ENCODE measurements around the gene THAP12. TPM values are rescaled to one million over a fixed set of nuclear protein-coding genes. Genes with fewer than 3 reads are reported as not detected.

THAP12 gene
- total and polyA plus RNA-seq, 2 experiments from 2014 or later: 20.1 to 36.0 TPM

- Mint-ChIP-seq H3K27ac (no peak overlapping the region), H3K9me3 (no peaks in the 10 kb centered on the region), H3K4me1 (no peaks in the 10 kb centered on the region; the same call in 2 of the 3 replicates), H3K36me3 (ENCODE audit: low read depth) (peaks cover 51% of the 10 kb centered on the region), H3K4me3 (no peak overlapping the region), H3K27me3 (ENCODE audit: insufficient read depth, low read depth, poor library complexity) (peaks cover 4% of the 10 kb centered on the region)
- DNase-seq (ENCODE audit: low spot score) (no peak), ATAC-seq (no peak)
- TF ChIP-seq ZNF462 (CRISPR knock-in tag; IDR thresholded peaks at IDR 0.05) (no peak), CREB1 (CRISPR knock-in tag; IDR thresholded peaks at IDR 0.05; ENCODE audit: low read depth) (no peak), REST (IDR thresholded peaks at IDR 0.05; ENCODE audit: unreplicated experiment) (no peak), JUNB (IDR thresholded peaks at IDR 0.05; ENCODE audit: unreplicated experiment) (no peak), EZH2phosphoT487 (IDR thresholded peaks at IDR 0.05; ENCODE audit: unreplicated experiment) (no peak), EZH2 (IDR thresholded peaks at IDR 0.05; ENCODE audit: low read depth, unreplicated experiment) (no peak), ZNF114 (CRISPR knock-in tag; IDR thresholded peaks at IDR 0.05) (no peak), CTCF (conservative IDR thresholded peaks at IDR 0.05; ENCODE audit: low read depth in 2 of 2) (no peak), NANOG (IDR thresholded peaks at IDR 0.05; ENCODE audit: borderline replicate concordance) (no peak), STAT1 (IDR thresholded peaks at IDR 0.05; ENCODE audit: unreplicated experiment) (no peak), ZNF331 (CRISPR knock-in tag; IDR thresholded peaks at IDR 0.05; ENCODE audit: low read depth) (no peak), ETS1 (IDR thresholded peaks at IDR 0.05) (no peak), POLR2AphosphoS5 (IDR thresholded peaks at IDR 0.05; ENCODE audit: low read depth) (no peak)
- Histone ChIP-seq H2AFZ (no peak overlapping the region), H3K4me2 (no peak overlapping the region), H4K20me1 (replicated peaks; ENCODE audit: insufficient read depth) (no peaks in the 10 kb centered on the region; the same call in 1 of the 2 replicates), H3K4me1 (ENCODE audit: insufficient read depth) (no peaks in the 10 kb centered on the region), H3F3A (replicated peaks; ENCODE audit: low read depth) (no peaks in the 10 kb centered on the region), H3K27me3 (ENCODE audit: insufficient read depth) (no peaks in the 10 kb centered on the region), H3K36me3 (ENCODE audit: insufficient read depth) (peaks cover 9% of the 10 kb centered on the region; the same call in 1 of the 2 replicates), H3K79me2 (replicated peaks; ENCODE audit: insufficient read depth) (no peaks in the 10 kb centered on the region), H3K4me3 (no peak overlapping the region), H3K27ac (ENCODE audit: low read depth) (no peak overlapping the region), H3K9me2 (ENCODE audit: insufficient read depth) (no peaks in the 10 kb centered on the region)
These were observed 25.8 kb downstream of the THAP12 start for GRCh38 chr11:76355172-76355571.
